ENCODE results near the gene MPP1.

The MPP1 gene

GRCh38 chrX:154774622-154775021 is 30.7 kb downstream of the MPP1 start:
- DNase-seq, result no peak

GRCh38 chrX:154762537-154763296 is 42.6 kb downstream of the MPP1 start, which contains the start of gene DKC1:
Gene DKC1 (plus strand): TSS chrX:154762864. CDS start chrX:154762966, 102 bp downstream.
- DNase-seq, result peak; percentile 93

GRCh38 chrX:154761977-154762536 is 43.2 kb downstream of the MPP1 start:
- DNase-seq, result no peak

- DNase-seq, result no peak
Observed at GRCh38 chrX:154758696-154759095, 46.6 kb downstream of the MPP1 start.

- no peak for DNase-seq
Observed at GRCh38 chrX:154751669-154752271, 53.5 kb downstream of the MPP1 start.

- DNase-seq, result no peak
Observed at GRCh38 chrX:154751203-154751668, 54.0 kb downstream of the MPP1 start.

- DNase-seq, result peak; percentile 41
Observed at GRCh38 chrX:154750301-154751202, 54.7 kb downstream of the MPP1 start, which contains the start of gene GAB3. Gene GAB3 (minus strand): TSS chrX:154751077. CDS start chrX:154751025, 52 bp downstream.

GRCh38 chrX:154749856-154750255 is 55.4 kb downstream of the MPP1 start:
- DNase-seq, result no peak

GRCh38 chrX:154748712-154749339 is 56.5 kb downstream of the MPP1 start:
- peak; percentile 56 for DNase-seq

GRCh38 chrX:154742613-154743012 is 62.7 kb downstream of the MPP1 start:
- DNase-seq, result no peak

GRCh38 chrX:154739952-154740465 is 65.3 kb downstream of the MPP1 start:
- no peak for DNase-seq

- DNase-seq, result peak; percentile 68
Observed at GRCh38 chrX:154738011-154738738, 67.1 kb downstream of the MPP1 start.

- no peak for DNase-seq
Observed at GRCh38 chrX:154737136-154737535, 68.1 kb downstream of the MPP1 start.

- peak; percentile 87 for DNase-seq
Observed at GRCh38 chrX:154735695-154736393, 69.4 kb downstream of the MPP1 start.

GRCh38 chrX:154734061-154734781 is 71.1 kb downstream of the MPP1 start:
- peak; percentile 49 for DNase-seq

GRCh38 chrX:154733066-154733425 is 72.2 kb downstream of the MPP1 start:
- peak; percentile 57 for DNase-seq

- DNase-seq, result peak; percentile 73
Observed at GRCh38 chrX:154732421-154733065, 72.7 kb downstream of the MPP1 start.

- DNase-seq, result no peak
Observed at GRCh38 chrX:154731881-154732280, 73.4 kb downstream of the MPP1 start.

- DNase-seq, result no peak
Observed at GRCh38 chrX:154731184-154731583, 74.1 kb downstream of the MPP1 start.

All from EL (cell line).